Endothelial cell of umbilical vein (primary cell): Measurements from ENCODE around the gene ITGB8. TPM values are rescaled to one million over a fixed set of nuclear protein-coding genes. Genes with fewer than 3 reads are reported as not detected.

Source experiments
- BruUV-seq: library from RNA; stranded (reverse); fragments of 400-500 nt; replicated peaks from 2 replicates; lab custom pipeline; 2021; lab: Mats Ljungman, UMichigan
- CTCF ChIA-PET: fragments of 300-600, 350-600 bp; sonication (Branson Sonifier 250); formaldehyde crosslinking; loops from one replicate; lab custom pipeline; 2021; ENCODE audit warnings: antibody characterized with exemption, inconsistent platforms; lab: Charles Lee
- POLR2A ChIA-PET: fragments of 300-600, 350-600 bp; sonication (Branson Sonifier 250); formaldehyde crosslinking; loops from one replicate; lab custom pipeline; 2021; ENCODE audit warnings: antibody characterized with exemption, inconsistent platforms; lab: Charles Lee
- DNase-seq: peaks from one replicate; pipeline ENCODE4 v3.0.0-alpha.2; 2011; ENCODE audit warnings: low read depth, low spot score
- FAIRE-seq: peaks from 2 replicates; lab custom pipeline; 2011; peaks lifted over from hg19 to GRCh38; lab: Jason Lieb, UNC
- H2AFZ ChIP-seq: 2 replicates; pipeline ENCODE4 v1.6.0; 2012; ENCODE audit warnings: low read depth, low read length, control low read depth, inconsistent platforms
- H3K27ac ChIP-seq: 2 replicates; pipeline ENCODE4 v1.5.1; 2011; ENCODE audit warnings: low read depth, mild to moderate bottlenecking, control low read depth, low read length, moderate library complexity; ENCODE audit not compliant: insufficient read depth
- H3K27me3 ChIP-seq, 2 experiments: 2 replicates each; pipeline versions ENCODE4 v1.6.0 to v1.6.1; 2011; ENCODE audit warnings: low read length in 2 of 2, mixed read lengths in 1 of 2; ENCODE audit not compliant: control insufficient read depth in 2 of 2, insufficient read depth in 2 of 2
- H3K36me3 ChIP-seq, 2 experiments: 2 replicates in 1 of 2; 3 replicates in 1 of 2; pipeline ENCODE4 v1.5.1; 2011; ENCODE audit warnings: low read length in 2 of 2, mild to moderate bottlenecking in 1 of 2, moderate library complexity in 1 of 2; ENCODE audit not compliant: control insufficient read depth in 2 of 2, insufficient read depth in 2 of 2; ENCODE audit errors: extremely low read depth in 1 of 2
- H3K4me1 ChIP-seq: 3 replicates; pipeline ENCODE4 v1.5.1; 2011; ENCODE audit warnings: mild to moderate bottlenecking, low read length; ENCODE audit not compliant: control insufficient read depth, insufficient read depth; ENCODE audit errors: extremely low read depth
- H3K4me2 ChIP-seq: 2 replicates; pipeline ENCODE4 v1.6.1; 2011; ENCODE audit warnings: low read length, control low read depth, mixed read lengths; ENCODE audit not compliant: insufficient read depth
- H3K4me3 ChIP-seq, 3 experiments: fragments of 200-600 bp in 1 of 3; sonication (generic), shearing (Covaris generic) in 1 of 3; replicated peaks in 1 of 3; 2 replicates each; pipeline ENCODE4 v1.5.1; 2011 to 2016; ENCODE audit warnings: control low read depth in 3 of 3, low read length in 3 of 3, mild to moderate bottlenecking in 2 of 3, inconsistent platforms in 1 of 3, low read depth in 1 of 3, moderate library complexity in 1 of 3; ENCODE audit not compliant: insufficient read depth in 1 of 3
- H3K79me2 ChIP-seq: 2 replicates; pipeline ENCODE4 v1.6.0; 2012; ENCODE audit warnings: low read length, inconsistent platforms; ENCODE audit not compliant: control insufficient read depth, insufficient read depth
- H3K9ac ChIP-seq: replicated peaks from 2 replicates; pipeline ENCODE3; 2011; ENCODE audit warnings: low read length, control low read depth; ENCODE audit not compliant: insufficient read depth; ENCODE audit errors: extremely low read depth
- H3K9me1 ChIP-seq: replicated peaks from 3 replicates; pipeline ENCODE4 v1.6.0; 2011; ENCODE audit warnings: mild to moderate bottlenecking, low read length; ENCODE audit not compliant: control insufficient read depth, insufficient read depth; ENCODE audit errors: extremely low read depth
- H3K9me3 ChIP-seq: replicated peaks from 2 replicates; pipeline ENCODE4 v1.5.1; 2012; ENCODE audit warnings: low read length, inconsistent platforms; ENCODE audit not compliant: control insufficient read depth, insufficient read depth
- H4K20me1 ChIP-seq: replicated peaks from 2 replicates; pipeline ENCODE3; 2011; ENCODE audit warnings: mild to moderate bottlenecking, low read length; ENCODE audit not compliant: control insufficient read depth, insufficient read depth; ENCODE audit errors: extremely low read depth
- CTCF ChIP-seq, 2 donors: IDR thresholded peaks; 1 replicate in 1 of 2; 2 replicates in 1 of 2; pipeline ENCODE4 v1.5.1; 2011; ENCODE audit warnings: low read length in 2 of 2, mild to moderate bottlenecking in 2 of 2, moderate library complexity in 2 of 2, control low read depth in 1 of 2, inconsistent platforms in 1 of 2, low read depth in 1 of 2; ENCODE audit not compliant: insufficient read depth in 1 of 2; ENCODE audit errors: extremely low read depth in 1 of 2
- EZH2 ChIP-seq: IDR thresholded peaks from 2 replicates; pipeline ENCODE4 v1.6.1; 2012; ENCODE audit warnings: borderline replicate concordance, low read depth, mild to moderate bottlenecking, moderate library complexity, low read length, inconsistent platforms; ENCODE audit not compliant: severe bottlenecking
- FOS ChIP-seq: IDR thresholded peaks from 2 replicates; pipeline ENCODE4 v1.6.1; 2011; ENCODE audit warnings: mild to moderate bottlenecking, low read length, moderate library complexity, borderline replicate concordance; ENCODE audit not compliant: insufficient read depth
- GATA2 ChIP-seq: IDR thresholded peaks from 2 replicates; pipeline ENCODE4 v1.7.0; 2011; ENCODE audit warnings: low read depth, mild to moderate bottlenecking, moderate library complexity, mixed read lengths, low read length; ENCODE audit not compliant: insufficient read length, insufficient read depth
- JUN ChIP-seq: IDR thresholded peaks from 2 replicates; pipeline ENCODE4 v1.6.1; 2011; ENCODE audit warnings: borderline replicate concordance, low read depth; ENCODE audit not compliant: insufficient read length, insufficient read depth
- MYC ChIP-seq: IDR thresholded peaks from one replicate; pipeline ENCODE4 v1.6.1; 2011; ENCODE audit warnings: mild to moderate bottlenecking, low read depth, low read length
- POLR2A ChIP-seq: IDR thresholded peaks from 2 replicates; pipeline ENCODE4 v1.6.1; 2012; ENCODE audit warnings: low read depth, mild to moderate bottlenecking, control low read depth, low read length
- POLR2AphosphoS5 ChIP-seq: IDR thresholded peaks from 2 replicates; pipeline ENCODE4 v1.6.1; 2012; ENCODE audit warnings: low read depth, mild to moderate bottlenecking, control low read depth, low read length, moderate library complexity; ENCODE audit not compliant: insufficient read depth
- dilution Hi-C: fragments of 300-500 bp; cut with MboI; formaldehyde crosslinking; loops from one replicate; pipeline ENCODE4 v1.15.0; 2019; ENCODE audit warnings: low sequenced_read_pairs; ENCODE audit not compliant: extremely low pct_ligation_motif_present
- intact Hi-C: fragments of 100-400 bp; cut with micrococcal nuclease; formaldehyde crosslinking; loops from one replicate; pipeline ENCODE4 v1.10.0; 2022
- polyA plus RNA-seq, 4 experiments: library from polyadenylated mRNA; depleted of rRNA in 3 of 4; stranded (reverse) in 3 of 4; unstranded in 1 of 4; fragments of >200 nt; gene quantifications; 2 replicates each; pipeline versions ENCODE4 v1.2.1 to v1.2.3, GENCODE V29; 2011 to 2012; ENCODE audit warnings: missing spikeins in 1 of 4
- small RNA-seq: library from RNA; depleted of rRNA; stranded (forward); fragments of <200 nt; gene quantifications from one replicate; pipeline ENCODE3, GENCODE V24; 2012; ENCODE audit warnings: low replicate concordance, low read depth; ENCODE audit not compliant: insufficient read depth, insufficient read length
- total RNA-seq: library from RNA; stranded (reverse); gene quantifications from 2 replicates; pipeline ENCODE4 v1.2.3, GENCODE V29; 2021
- TF ChIP-seq, protein P1 (sequence below): IDR thresholded peaks from 2 replicates; pipeline ENCODE4 v1.6.1; 2011; ENCODE audit not compliant: insufficient read depth, insufficient read length

Gene ITGB8
- total and polyA plus RNA-seq, 2 donors (not counting 3 experiments of a cell fraction or from before 2014, with no cell fraction given), result 2.9 to 8.2 TPM

DNA sequence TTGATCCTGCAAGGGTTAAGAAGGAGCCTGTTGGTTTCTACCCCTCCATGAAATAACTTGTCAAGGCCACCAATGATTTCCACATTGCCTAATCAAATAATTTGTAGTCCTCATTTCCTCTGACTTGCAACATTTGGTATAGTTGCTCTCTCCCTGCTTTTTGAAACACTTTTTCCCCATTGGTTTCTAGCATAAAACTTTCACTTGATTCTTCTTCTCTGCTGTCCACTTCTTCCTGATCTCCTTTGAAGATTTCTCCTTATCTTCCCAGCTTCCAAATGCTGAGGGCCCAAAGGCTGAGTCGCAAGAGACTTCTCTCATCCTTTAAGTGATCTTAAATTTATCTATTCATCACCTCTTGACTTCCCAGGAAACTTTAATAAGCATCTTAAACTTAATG lies 134.2 kb downstream of the ITGB8 start:
- Histone ChIP-seq H3K4me2 (no peak overlapping the region), H3K4me3 (no peak overlapping the region), H3K27me3 (no peaks in the 10 kb centered on the region), H3K27ac (no peak overlapping the region), H3K9ac (no peak overlapping the region), H3K79me2 (no peaks in the 10 kb centered on the region), H3K4me1 (no peaks in the 10 kb centered on the region), H3K36me3 (no peaks in the 10 kb centered on the region), H2AFZ (no peak overlapping the region), H4K20me1 (no peaks in the 10 kb centered on the region), H3K9me3 (no peaks in the 10 kb centered on the region), H3K9me1 (no peaks in the 10 kb centered on the region)
- BruUV-seq, result no TSS peak
- POLR2A ChIA-PET, result no interaction called here
- dilution Hi-C loops (no loop called here), intact Hi-C loops (no loop called here)
- DNase-seq (no peak), FAIRE-seq (no peak)
- CTCF ChIA-PET, result no interaction called here
- TF ChIP-seq POLR2A (no peak), EZH2 (no peak), POLR2AphosphoS5 (no peak), CTCF (IDR thresholded peaks at IDR 0.05; ENCODE audit: extremely low read depth in 1 of 2, insufficient read depth in 1 of 2, low read depth in 1 of 2, low read length in 2 of 2) (no peak), GATA2 (no peak), FOS (no peak), JUN (no peak), MYC (no peak)
- TF ChIP-seq, protein P1, sequence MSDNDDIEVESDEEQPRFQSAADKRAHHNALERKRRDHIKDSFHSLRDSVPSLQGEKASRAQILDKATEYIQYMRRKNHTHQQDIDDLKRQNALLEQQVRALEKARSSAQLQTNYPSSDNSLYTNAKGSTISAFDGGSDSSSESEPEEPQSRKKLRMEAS, result no peak

Small RNAs within 50 kb of the gene (small RNA-seq; reads per million reads assigned to genes)
- gene RF00275, result not detected

Other genes starting within 250 kb of the ITGB8 start
- gene MACC1, start 113.5 kb upstream of the ITGB8 start, total RNA-seq, result not detected in 2 replicates
- not detected in 2 replicates for gene MACC1, start 113.5 kb upstream of the ITGB8 start, polyA plus RNA-seq